HCT116 (cell line): ENCODE measurements around the gene IGSF9B. TPM values are rescaled to one million over a fixed set of nuclear protein-coding genes. Genes with fewer than 3 reads are reported as not detected.

Experiments
- ATAC-seq: fragments of 200-7000 bp; cut with Tn5 transposase; 2 replicates; pipeline ENCODE4 v1.9.1; 2020; ENCODE audit warnings: mild to moderate bottlenecking, moderate library complexity
- BruUV-seq: library from RNA; stranded (reverse); fragments of 400-500 nt; replicated peaks from 2 replicates; lab custom pipeline; 2021; lab: Mats Ljungman, UMichigan
- CTCF ChIA-PET: fragments of 300-600 bp; sonication (Branson Sonifier 250); formaldehyde crosslinking; loops from one replicate; lab custom pipeline; 2021; ENCODE audit warnings: antibody characterized with exemption; lab: Charles Lee
- POLR2A ChIA-PET: fragments of 300-600, 350-600 bp; sonication (Branson Sonifier 250); formaldehyde crosslinking; loops from one replicate; lab custom pipeline; 2021; ENCODE audit warnings: antibody characterized with exemption; lab: Charles Lee
- RAD21 ChIA-PET, 2 experiments: fragments of 300-600 bp; sonication (Branson Sonifier 250); formaldehyde crosslinking; loops; one replicate each; lab custom pipeline; 2023; ENCODE audit warnings: low total read pairs in 2 of 2; ENCODE audit not compliant: uncharacterized antibody in 2 of 2, unreplicated experiment in 2 of 2, low non-redundant PET in 1 of 2; lab: Charles Lee
- DNase-seq: peaks from one replicate; pipeline ENCODE4 v3.0.0-alpha.2; 2010; ENCODE audit warnings: low read depth, low spot score
- H2AFZ ChIP-seq: fragments of 200-600 bp; shearing (Covaris generic), sonication (generic); 2 replicates; pipeline ENCODE4 v1.6.1; 2017; ENCODE audit warnings: low read depth, mixed run types, mixed read lengths, antibody characterized with exemption, low read length; ENCODE audit not compliant: poor library complexity, severe bottlenecking
- H3K27ac ChIP-seq: 2 replicates; pipeline ENCODE4 v1.5.1; 2012; ENCODE audit warnings: low read depth, low read length
- H3K27me3 ChIP-seq: fragments of 200-600 bp; sonication (generic); 2 replicates; pipeline ENCODE4 v1.6.1; 2016; ENCODE audit warnings: mixed run types, low read length, mixed read lengths; ENCODE audit not compliant: insufficient read depth
- H3K36me3 ChIP-seq, 2 experiments: fragments of 200-500 bp in 1 of 2; fragments of 200-600 bp in 1 of 2; sonication (Bioruptor generic) in 1 of 2; sonication (generic) in 1 of 2; 2 replicates each; pipeline versions ENCODE4 v1.5.1 to v1.6.1; 2014 to 2016; ENCODE audit warnings: low read length in 2 of 2, inconsistent platforms in 1 of 2, mixed read lengths in 1 of 2, mixed run types in 1 of 2; ENCODE audit not compliant: insufficient read depth in 2 of 2, control insufficient read depth in 1 of 2
- H3K4me1 ChIP-seq, 2 experiments: fragments of 200-600 bp in 1 of 2; sonication (generic) in 1 of 2; 2 replicates each; pipeline versions ENCODE4 v1.5.1 to v1.6.1; 2012 to 2017; ENCODE audit warnings: low read length in 2 of 2, inconsistent platforms in 1 of 2, mild to moderate bottlenecking in 1 of 2, mixed read lengths in 1 of 2, mixed run types in 1 of 2, moderate library complexity in 1 of 2; ENCODE audit not compliant: insufficient read depth in 2 of 2, control insufficient read depth in 1 of 2
- H3K4me2 ChIP-seq: fragments of 200-600 bp; sonication (generic); 2 replicates; pipeline ENCODE4 v1.6.1; 2017; ENCODE audit warnings: mixed run types, low read length, mixed read lengths
- H3K4me3 ChIP-seq, 2 experiments: fragments of 200-600 bp in 1 of 2; sonication (generic) in 1 of 2; replicated peaks in 1 of 2; 2 replicates each; pipeline ENCODE4 v1.5.1; 2011 to 2016; ENCODE audit warnings: low read length in 2 of 2, control low read depth in 1 of 2, low read depth in 1 of 2, mild to moderate bottlenecking in 1 of 2, mixed read lengths in 1 of 2, mixed run types in 1 of 2
- H3K79me2 ChIP-seq: fragments of 200-600 bp; sonication (generic); 2 replicates; pipeline ENCODE4 v1.6.1; 2017; ENCODE audit warnings: mild to moderate bottlenecking, mixed run types, low read length, moderate library complexity, mixed read lengths; ENCODE audit not compliant: insufficient read depth
- H3K9ac ChIP-seq: fragments of 200-600 bp; sonication (generic); 2 replicates; pipeline ENCODE4 v1.6.1; 2016; ENCODE audit warnings: low read length, mixed read lengths
- H3K9me2 ChIP-seq: fragments of 200-600 bp; sonication (generic), shearing (Covaris generic); 2 replicates; pipeline ENCODE4 v1.6.1; 2017; ENCODE audit warnings: mixed run types, mild to moderate bottlenecking, moderate library complexity; ENCODE audit not compliant: insufficient read depth
- H3K9me3 ChIP-seq, 2 experiments: fragments of 200-500 bp in 1 of 2; fragments of 200-600 bp in 1 of 2; sonication (Bioruptor generic) in 1 of 2; sonication (generic) in 1 of 2; 2 replicates each; pipeline ENCODE4 v1.6.1; 2014 to 2017; ENCODE audit warnings: low read length in 2 of 2, mixed read lengths in 2 of 2, inconsistent platforms in 1 of 2, low read depth in 1 of 2, mild to moderate bottlenecking in 1 of 2, mixed run types in 1 of 2, moderate library complexity in 1 of 2; ENCODE audit not compliant: control insufficient read depth in 1 of 2, insufficient read depth in 1 of 2
- H4K20me1 ChIP-seq: fragments of 200-600 bp; sonication (generic), shearing (Covaris generic); 2 replicates; pipeline ENCODE4 v1.6.1; 2017; ENCODE audit warnings: mixed run types, mild to moderate bottlenecking, moderate library complexity; ENCODE audit not compliant: insufficient read depth
- CBX3 ChIP-seq: IDR thresholded peaks from 2 replicates; pipeline ENCODE4 v1.6.1; 2012; ENCODE audit warnings: low read depth
- CEBPB ChIP-seq: IDR thresholded peaks from 2 replicates; pipeline ENCODE4 v1.6.1; 2012; ENCODE audit warnings: low read depth
- CTCF ChIP-seq, 3 experiments: fragments of 200-600 bp in 1 of 3; sonication (generic) in 1 of 3; IDR thresholded peaks in 2 of 3; conservative IDR thresholded peaks in 1 of 3; 2 replicates each; pipeline ENCODE4 v1.5.1; 2012 to 2017; ENCODE audit warnings: low read depth in 2 of 3, low read length in 2 of 3, antibody characterized with exemption in 1 of 3, borderline replicate concordance in 1 of 3, control low read depth in 1 of 3, mild to moderate bottlenecking in 1 of 3, mixed read lengths in 1 of 3, mixed run types in 1 of 3, moderate library complexity in 1 of 3; ENCODE audit not compliant: insufficient read depth in 1 of 3
- EGR1 ChIP-seq: IDR thresholded peaks from 2 replicates; pipeline ENCODE4 v1.6.1; 2012; ENCODE audit warnings: low read depth
- ELF1 ChIP-seq: IDR thresholded peaks from 2 replicates; pipeline ENCODE4 v1.6.1; 2012; ENCODE audit warnings: low read depth, borderline replicate concordance
- EZH2phosphoT487 ChIP-seq: fragments of 200-600 bp; IDR thresholded peaks from 2 replicates; pipeline ENCODE4 v1.6.1; 2018; ENCODE audit warnings: antibody characterized with exemption, borderline replicate concordance
- JUND ChIP-seq: IDR thresholded peaks from 2 replicates; pipeline ENCODE4 v1.6.1; 2012
- MAX ChIP-seq: IDR thresholded peaks from 2 replicates; pipeline ENCODE4 v1.6.1; 2012
- POLR2AphosphoS5 ChIP-seq: IDR thresholded peaks from 2 replicates; pipeline ENCODE4 v1.6.1; 2011; ENCODE audit warnings: mild to moderate bottlenecking, low read depth, low read length, moderate library complexity
- RAD21 ChIP-seq: IDR thresholded peaks from 2 replicates; pipeline ENCODE4 v1.6.1; 2012; ENCODE audit warnings: low read depth, mild to moderate bottlenecking
- ZNF274 ChIP-seq: fragments of 200-500 bp; sonication (Bioruptor generic); IDR thresholded peaks from 2 replicates; pipeline ENCODE4 v1.6.1; 2014; ENCODE audit warnings: mild to moderate bottlenecking, low read depth, low read length, inconsistent platforms
- intact Hi-C: fragments of 100-400 bp; cut with micrococcal nuclease; formaldehyde crosslinking; loops from 2 replicates; pipeline ENCODE4 v1.10.0; 2022
- total RNA-seq: library from RNA; stranded (reverse); gene quantifications from one replicate; pipeline ENCODE4 v1.2.1, GENCODE V29; 2021; ENCODE audit not compliant: unreplicated experiment

Gene IGSF9B
- total RNA-seq, 1 experiment from 2014 or later = 12.4 TPM

- BruUV-seq = no TSS peak
- DNase-seq = no peak
- ChIA-PET RAD21 (no interaction called here), CTCF (no interaction called here), POLR2A (no interaction called here)
- Histone ChIP-seq H3K9me3 (no peaks in the 10 kb centered on the region), H3K79me2 (no peaks in the 10 kb centered on the region), H3K27me3 (no peaks in the 10 kb centered on the region), H3K9ac (no peak overlapping the region), H4K20me1 (no peaks in the 10 kb centered on the region), H3K27ac (no peak overlapping the region), H3K4me1 (no peaks in the 10 kb centered on the region), H3K36me3 (no peaks in the 10 kb centered on the region), H2AFZ (no peak overlapping the region), H3K9me2 (no peaks in the 10 kb centered on the region), H3K4me3 (no peak overlapping the region), H3K4me2 (no peak overlapping the region)
- intact Hi-C loops = no loop called here
- ATAC-seq = no peak
- TF ChIP-seq MAX = no peak
- TF ChIP-seq ELF1 = no peak
- TF ChIP-seq JUND = no peak
- TF ChIP-seq CEBPB = no peak
- TF ChIP-seq EZH2phosphoT487 = no peak
- no peak for TF ChIP-seq CTCF (IDR thresholded peaks at IDR 0.05 in 2 of 3, conservative IDR thresholded peaks at IDR 0.05 in 1 of 3; ENCODE audit: borderline replicate concordance in 1 of 3, insufficient read depth in 1 of 3, low read depth in 2 of 3, low read length in 2 of 3)
- no peak for TF ChIP-seq ZNF274
- TF ChIP-seq CBX3 = no peak
- no peak for TF ChIP-seq POLR2AphosphoS5
- TF ChIP-seq RAD21 = no peak
- no peak for TF ChIP-seq EGR1
These were observed 54.3 kb downstream of the IGSF9B start for GRCh38 chr11:133902506-133902905.
